ENCODE data around the gene ZFP92.

Gene ZFP92

DNA sequence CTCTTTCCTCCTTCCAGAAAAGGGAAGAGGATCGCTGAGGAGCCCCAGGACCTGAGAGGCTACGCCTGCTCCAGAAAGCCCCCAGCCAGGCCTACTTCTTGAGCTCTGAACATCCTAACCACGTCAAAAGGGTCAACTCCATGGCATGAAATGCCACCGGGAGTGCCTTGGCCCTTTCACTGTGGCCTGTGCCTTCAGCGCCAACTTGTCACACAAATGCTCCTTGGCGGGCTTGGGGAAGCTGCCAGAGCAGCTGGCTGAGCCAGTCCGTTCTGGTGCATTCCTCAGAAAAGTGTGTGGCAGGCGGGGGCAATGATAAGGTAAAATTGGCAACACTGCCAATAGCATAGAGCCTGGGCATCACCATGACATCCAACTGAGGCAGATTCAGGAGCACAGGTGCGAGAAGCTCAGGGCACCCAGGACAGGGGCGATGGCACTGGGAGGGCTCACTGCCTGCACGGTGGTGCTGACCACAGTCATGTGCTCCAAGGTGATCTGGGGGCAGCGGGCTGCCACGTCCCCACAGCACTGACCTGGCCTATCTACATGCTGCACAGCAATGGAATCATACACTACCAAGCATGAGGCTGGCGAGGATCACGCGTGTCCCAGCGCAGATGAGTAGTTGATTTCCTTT is 46.7 kb downstream of the ZFP92 start:
- DNase-seq, result no peak

DNA sequence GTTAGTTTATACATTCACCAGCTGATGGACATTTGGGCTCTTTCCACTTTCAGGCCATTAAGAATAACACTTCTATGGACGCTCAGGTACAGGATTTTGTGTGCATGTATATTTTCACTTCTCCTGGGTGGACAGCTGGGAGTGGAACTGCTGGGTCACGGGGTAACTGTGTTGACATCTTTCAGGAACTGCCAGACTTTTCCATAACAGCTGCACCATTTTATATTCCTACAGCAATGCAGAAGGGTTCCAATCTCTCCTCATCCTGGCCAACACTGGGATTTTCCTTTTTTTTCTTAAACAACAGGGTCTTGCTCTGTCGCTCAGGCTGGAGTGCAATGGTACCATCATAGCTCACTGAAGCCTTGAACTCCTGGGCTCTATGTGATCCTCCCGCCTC is 47.2 kb downstream of the ZFP92 start:
- no peak for DNase-seq

DNA sequence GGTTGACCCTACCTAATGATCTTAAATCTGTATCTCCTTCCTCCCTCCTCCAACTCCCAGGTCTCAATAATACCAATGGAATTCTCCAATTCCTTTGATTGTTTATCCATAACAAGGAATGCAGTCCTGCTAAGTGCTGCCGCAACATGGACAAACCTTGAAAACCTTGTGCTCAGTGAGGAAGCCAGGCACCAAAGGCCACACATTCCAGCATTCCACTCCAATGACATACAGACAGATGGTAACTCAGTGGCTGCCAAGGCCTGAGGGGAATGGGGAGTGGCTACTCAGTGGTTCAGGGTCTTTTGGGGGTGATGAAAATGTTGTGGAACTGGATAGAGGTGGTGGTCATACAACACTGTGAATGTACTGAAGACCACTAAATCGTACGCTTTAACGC is 48.7 kb downstream of the ZFP92 start:
- DNase-seq, result no peak

GRCh38 chrX:153460826-153461225 is 49.6 kb downstream of the ZFP92 start:
- peak; percentile 55 for DNase-seq
